GM18868 (cell line): Measurements from ENCODE around the gene AKAP10.
A peak's percentile ranks its signal among the peaks of the same experiment; 100 is the strongest.
"Not testable (repeated sequence)": the region's sequence is repeated elsewhere in the genome, so short reads cannot be mapped to it uniquely, and the experiment has no call there.

ENCODE experiments used
- ATAC-seq: cut with Tn5 transposase; IDR thresholded peaks from one replicate; pipeline ENCODE4 v1.9.1; 2021; ENCODE audit warnings: mild to moderate bottlenecking, moderate library complexity; ENCODE audit not compliant: unreplicated experiment

Gene AKAP10

GRCh38 chr17:19979917-19980770, 2.5 kb upstream of the AKAP10 start:
- no peak for ATAC-seq

DNA sequence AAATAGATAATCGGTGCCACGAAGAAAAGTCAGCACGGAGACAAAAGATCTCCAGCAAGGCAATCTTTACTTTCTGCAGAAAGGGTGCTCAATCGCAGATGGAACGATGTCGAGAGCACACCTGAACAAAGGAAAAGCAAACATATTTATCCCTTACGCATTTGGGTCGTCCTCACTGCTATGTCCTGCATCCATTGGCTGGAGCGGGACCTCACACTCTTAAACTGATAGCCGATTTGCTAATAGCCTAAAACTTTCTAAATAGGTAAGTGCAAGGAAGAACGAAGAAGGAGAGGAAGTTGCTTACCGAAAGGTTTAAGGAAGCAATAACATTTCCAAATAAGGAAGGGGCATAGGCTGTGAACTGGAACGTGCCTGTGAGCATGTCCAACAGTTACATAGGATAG, 1.2 kb upstream of the AKAP10 start:
- ATAC-seq, result no peak

GRCh38 chr17:19978209-19978802, 678 bp upstream of the AKAP10 start:
- peak; percentile 30 for ATAC-seq

DNA sequence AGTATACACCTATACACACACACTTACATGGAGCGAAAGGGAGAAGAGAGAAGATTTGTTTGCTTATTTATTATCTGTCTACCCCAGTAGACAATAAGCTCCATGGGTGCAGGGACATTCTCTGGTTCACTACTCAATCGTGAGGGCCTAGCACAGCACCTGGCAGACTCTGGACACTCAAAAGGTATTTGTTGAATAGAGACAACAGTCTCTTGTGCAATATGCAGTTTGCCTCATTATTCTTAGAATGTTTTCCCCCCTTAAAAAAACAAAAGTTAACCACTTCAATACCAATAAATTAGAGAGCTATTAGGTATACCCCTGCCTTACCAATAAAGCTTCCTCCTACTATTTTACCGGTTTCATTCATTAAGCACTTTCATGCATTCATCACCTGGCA, 2.0 kb downstream of the AKAP10 start:
- ATAC-seq, result no peak

DNA sequence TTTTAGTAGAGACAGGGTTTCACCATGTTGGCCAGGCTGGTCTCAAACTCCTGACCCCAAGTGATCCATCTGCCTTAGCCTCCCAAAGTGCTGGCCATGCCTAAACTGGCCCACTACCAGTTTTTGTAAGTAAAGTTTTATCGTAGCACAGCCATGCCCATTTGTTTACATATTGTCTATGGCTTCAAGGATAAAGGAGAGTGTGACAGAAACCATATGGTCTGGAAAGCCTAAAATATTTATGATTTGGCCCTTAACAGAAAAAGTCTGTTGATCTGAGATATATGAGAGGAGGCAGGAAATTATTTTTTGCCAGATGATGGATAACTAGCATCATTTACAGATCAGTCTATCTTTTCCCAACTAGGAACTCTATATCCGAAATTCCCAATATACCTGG, 4.5 kb downstream of the AKAP10 start:
- ATAC-seq, result no peak

DNA sequence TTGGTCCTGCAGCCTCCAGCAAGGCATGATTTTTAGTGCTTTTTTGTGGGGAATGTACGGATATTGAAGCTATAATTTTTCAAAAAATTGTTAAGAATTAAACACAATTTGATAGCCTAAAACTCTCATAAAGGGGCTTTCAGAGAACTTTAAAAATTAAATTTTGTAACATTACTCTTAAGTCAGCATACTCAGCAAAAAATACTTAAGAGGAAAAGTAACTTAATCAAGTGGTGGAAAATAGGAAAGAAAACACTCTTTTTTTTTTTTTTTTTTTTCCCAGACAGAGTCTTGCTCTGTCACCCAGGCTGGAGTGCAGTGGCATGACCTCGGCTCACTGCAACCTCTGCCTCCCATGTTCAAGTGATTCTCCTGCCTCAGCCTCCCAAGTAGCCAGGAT, 14.7 kb downstream of the AKAP10 start:
- ATAC-seq, result not testable (repeated sequence)

DNA sequence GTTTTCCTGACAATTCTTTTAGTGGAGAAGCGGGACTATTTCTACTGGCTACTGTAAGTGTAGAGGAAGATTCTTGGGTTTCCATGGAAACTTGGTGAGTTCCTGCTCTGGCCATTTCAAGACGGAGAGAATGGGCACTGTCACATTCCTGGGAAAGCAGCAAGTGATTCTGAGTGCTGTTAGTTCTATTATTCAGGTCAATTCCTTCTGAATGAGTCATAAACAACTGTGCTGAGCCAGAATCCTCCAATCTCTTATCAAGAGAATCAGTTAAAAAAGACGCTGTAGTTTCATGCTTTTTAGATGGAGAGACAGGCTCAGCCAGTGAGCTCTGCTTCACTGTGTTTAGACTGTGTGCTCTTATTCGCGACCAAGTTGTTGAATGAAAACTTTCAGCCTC, 19.6 kb downstream of the AKAP10 start:
- no peak for ATAC-seq

GRCh38 chr17:19955099-19955498, 22.5 kb downstream of the AKAP10 start:
- ATAC-seq, result no peak

DNA sequence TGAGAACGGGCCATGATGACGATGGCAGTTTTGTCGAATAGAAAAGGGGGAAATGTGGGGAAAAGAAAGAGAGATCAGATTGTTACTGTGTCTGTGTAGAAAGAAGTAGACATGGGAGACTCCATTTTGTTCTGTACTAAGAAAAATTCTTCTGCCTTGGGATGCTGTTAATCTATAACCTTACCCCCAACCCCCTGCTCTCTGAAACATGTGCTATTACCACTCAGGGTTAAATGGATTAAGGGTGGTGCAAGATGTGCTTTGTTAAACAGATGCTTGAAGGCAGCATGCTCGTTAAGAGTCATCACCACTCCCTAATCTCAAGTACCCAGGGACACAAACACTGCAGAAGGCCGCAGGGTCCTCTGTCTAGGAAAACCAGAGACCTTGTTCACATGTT, 26.2 kb downstream of the AKAP10 start:
- ATAC-seq, result not testable (repeated sequence)

GRCh38 chr17:19950624-19951195, 26.9 kb downstream of the AKAP10 start:
- ATAC-seq, result not testable (repeated sequence)

- no peak for ATAC-seq
Observed at GRCh38 chr17:19948116-19948943, 29.3 kb downstream of the AKAP10 start.

DNA sequence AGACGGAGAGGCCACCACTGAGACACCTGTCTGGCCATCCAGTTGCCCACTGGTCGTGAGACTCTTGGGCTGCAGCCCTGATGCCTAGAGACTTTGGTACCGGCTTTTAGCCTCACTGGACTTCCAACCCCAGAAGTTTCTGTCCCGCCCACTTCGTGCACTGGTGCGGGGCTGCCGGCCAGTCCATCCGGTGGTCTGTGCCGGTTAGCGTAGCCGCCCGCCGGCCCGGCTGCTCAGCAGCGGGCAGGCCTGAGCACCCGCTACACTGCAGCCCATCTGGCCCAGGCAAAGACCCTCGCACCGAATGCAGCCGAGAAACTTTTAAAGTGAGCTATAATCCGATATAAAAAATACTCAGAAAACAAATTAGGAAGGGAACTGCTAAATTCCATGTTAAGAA, 30.7 kb downstream of the AKAP10 start:
- no peak for ATAC-seq

DNA sequence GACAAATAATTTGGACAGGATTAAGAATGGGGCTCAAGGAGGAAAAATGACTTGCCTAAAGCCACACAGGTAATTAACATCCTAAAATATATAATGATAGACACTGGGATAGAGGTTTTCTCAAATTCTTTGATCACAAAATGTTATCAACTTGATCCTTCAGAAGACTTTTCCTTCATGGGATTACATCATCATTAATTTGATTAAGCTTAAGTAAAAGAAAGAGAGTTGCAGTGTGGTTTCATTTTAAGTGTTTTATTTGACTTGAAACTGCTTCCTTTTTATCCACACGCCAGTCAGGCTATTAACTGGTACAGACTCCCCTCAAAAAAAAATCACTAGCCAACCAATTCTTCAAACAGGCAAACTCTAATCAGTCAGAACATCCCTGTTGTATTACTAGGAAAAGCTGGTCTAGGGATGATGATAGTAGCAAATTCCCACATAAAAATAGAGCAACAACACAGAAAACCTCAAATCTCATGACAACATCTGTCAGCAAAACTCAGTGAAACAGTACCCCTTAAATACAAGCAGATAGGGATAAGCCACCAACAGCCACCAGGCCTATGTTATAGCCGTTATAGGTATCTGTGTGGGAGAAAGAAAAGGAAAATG, 32.5 kb downstream of the AKAP10 start:
- ATAC-seq, result no peak

- ATAC-seq, result no peak
Observed at GRCh38 chr17:19943599-19943998, 34.0 kb downstream of the AKAP10 start.

GRCh38 chr17:19943026-19943425, 34.6 kb downstream of the AKAP10 start:
- no peak for ATAC-seq

DNA sequence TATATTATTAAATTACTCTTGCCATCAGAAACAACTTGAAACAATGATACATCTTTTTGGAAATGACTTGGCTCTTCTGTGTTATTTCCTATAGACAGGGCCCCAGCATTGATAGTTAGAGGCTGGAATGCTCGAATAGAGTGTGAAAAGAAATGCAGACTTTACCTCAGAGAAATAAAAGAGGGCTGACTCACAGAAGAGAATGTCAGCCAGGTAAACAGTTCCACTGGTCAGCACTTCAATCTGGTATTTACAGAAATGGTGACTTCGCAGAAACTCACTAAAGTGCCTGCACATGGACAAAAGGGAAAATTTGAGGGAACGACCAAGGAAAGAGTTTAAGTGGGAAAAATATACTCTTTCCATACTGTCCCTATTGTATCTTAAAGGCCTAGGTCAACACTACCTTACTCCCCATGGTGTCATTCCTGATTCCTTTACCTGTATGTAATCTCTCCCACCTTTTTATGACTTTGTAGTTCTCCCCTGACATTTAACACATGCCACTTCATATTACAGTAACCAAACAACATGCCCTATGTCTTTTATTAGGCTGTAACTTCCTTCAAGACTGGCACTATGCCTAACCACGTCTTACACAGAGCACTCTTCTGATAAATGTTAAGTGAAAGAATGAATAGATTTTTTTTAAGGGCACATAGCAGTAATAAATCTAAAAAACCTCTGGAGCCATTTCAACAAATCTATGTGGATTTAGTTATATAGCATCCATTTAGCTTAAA, 36.7 kb downstream of the AKAP10 start:
- no peak for ATAC-seq

DNA sequence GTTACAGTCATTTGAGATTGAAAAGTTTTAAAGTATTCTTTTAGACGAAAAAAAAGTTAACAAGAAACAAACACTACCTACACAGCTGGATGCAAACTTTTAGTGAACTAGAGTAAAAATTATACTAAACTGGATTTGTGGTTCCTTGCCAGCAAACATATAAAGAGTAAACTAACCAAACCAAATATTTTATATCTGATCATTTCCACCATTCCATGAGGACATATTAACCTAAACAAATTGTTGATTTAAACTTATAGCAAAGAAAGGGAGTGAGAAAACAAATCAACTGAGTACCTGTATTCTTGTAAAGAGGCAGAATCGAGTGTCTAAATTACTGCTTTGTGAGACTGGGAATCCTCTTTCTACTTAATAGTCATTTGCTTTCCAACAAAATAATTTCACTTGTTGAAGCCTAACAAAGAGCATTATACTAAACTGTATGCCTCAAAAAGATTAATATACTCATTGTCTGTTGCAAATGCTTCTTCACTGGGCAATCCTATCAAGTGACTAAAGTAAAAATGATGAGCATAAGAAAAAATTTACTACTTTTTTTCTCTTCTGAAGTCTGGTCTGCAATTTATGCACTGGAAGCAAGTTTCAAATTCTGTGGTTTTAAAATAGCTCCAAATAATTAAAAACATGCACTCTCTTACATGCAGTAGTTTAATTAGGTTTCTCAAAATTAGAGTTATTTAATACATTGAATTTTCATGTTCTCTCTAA, 37.5 kb downstream of the AKAP10 start:
- no peak for ATAC-seq

GRCh38 chr17:19938736-19939135, 38.9 kb downstream of the AKAP10 start:
- ATAC-seq, result no peak

DNA sequence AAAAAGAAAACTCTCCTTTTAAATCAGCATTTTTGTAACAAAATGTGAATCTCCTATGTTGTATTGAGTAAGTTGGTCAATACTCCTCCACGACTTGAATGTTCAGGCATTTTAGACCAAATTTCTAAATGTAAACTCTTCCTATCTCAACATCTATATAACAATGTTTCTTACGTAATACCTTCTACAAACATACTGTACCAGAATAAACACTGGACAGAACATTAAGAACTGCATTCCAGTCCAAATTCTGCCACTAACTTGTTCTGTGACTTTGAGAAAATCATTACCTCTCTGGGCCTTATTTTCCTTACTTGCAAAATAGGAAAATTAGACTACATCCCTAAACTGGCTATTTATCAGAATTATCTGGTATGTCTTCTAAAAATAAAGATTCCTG, 40.1 kb downstream of the AKAP10 start:
- ATAC-seq, result no peak

DNA sequence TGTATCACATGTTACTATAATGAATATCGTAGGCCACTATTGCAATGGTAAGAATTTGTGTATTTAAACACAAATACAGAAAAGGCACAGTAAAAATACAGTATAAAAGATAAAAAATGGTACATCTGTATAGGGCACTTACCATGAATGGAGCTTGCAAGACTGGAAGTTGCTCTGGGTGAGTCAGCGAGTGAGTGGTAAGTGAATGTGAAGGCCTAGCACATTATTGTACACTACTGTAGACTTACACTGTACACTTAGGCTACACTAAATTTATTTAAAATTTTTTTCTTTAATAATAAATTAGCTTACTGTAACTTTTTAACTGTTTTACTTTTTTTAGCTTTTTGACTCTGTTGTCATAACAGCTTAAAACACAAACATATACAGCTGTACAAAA, 42.5 kb downstream of the AKAP10 start:
- no peak for ATAC-seq
